Fibroblast of skin of left biceps (primary cell): ENCODE measurements around the gene ZNF813.
A peak's percentile ranks its signal among the peaks of the same experiment; 100 is the strongest.

ENCODE experiments used
- DNase-seq, 2 experiments: peaks; one replicate each; pipeline ENCODE4 v3.0.0-alpha.2; 2013; ENCODE audit warnings: low read depth in 2 of 2

The ZNF813 gene

DNA sequence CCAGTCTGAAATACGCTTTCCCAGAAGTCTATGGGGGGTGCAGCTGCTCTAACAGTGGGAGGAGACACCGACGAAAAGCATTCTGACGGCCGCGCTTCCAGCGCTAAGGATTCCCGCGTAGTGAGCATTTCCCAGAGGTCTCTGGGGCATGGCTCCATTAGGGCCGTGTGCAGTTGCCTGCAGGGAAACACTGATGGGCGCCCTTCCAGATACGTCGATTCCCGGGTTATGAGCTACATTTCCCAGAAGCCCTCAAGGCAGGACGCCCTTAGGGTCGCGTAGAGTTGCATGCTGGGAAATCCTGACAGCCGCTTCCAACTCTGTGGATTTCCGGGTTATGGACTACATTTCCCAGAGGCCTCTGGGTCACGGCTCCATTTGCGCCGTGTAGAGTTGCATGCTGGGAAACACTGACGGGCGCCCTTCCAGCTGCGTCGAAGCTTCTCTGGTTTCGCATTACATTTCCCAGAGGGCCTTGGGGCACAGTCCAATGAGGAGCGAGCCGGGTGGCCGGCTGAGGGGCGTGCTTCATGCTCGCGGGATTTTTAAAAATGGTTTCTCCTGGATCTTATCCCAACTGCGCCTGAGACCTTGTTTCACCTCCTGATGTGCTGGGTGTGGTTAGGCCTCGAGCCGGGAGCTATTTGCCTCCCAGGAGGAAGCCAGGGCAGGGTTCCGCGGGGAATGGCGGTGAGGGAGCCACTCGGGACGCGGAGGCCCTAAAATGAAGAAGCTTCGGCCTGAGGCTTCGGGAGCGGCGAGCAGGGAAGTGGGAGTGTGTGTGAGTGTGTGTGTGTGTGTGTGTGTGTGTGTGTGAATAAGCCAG is 53.2 kb downstream of the ZNF813 start:
- DNase-seq: peak; percentile 99

DNA sequence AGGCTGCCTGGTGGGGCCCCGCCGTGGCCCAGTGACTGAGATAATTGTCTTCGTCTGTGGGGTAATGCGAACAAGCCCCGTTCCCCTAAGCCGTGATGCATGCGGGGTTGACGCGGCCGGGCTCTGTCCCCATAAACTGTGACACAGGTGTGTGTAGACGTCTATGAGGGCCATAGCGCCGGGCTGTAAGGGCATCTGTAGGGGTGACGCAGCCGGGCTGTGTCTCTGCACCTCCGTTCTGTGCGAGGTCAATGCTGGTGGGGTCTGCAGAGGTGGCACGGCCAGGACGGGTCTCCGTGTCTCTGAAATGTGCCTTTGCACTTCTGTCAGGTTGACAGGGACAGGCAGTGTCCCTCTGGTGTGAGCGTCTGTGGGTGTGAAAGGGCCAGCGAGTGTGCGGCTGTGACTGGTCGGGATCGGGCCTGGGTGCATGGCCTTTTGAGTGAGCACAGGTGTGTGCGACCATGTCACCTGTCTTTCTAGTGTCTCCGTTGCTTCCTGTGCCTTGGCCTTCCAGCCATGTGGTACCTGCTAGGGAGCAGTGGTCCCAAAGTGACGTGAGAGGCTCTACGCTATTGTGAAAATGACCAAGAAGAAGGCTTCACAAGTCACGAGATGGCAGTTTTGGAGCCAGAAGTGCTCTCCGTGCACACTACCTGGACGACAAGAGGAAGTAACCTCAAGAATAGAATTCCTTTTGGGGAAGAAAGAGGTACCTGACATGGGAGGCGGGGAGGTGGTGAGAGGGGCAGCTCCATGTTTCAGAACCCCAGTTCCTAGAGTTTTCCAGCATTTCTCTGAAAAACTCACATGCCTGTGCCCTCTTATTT is 54.1 kb downstream of the ZNF813 start:
- no peak for DNase-seq

GRCh38 chr19:53525922-53526321 is 58.4 kb downstream of the ZNF813 start:
- no peak for DNase-seq

DNA sequence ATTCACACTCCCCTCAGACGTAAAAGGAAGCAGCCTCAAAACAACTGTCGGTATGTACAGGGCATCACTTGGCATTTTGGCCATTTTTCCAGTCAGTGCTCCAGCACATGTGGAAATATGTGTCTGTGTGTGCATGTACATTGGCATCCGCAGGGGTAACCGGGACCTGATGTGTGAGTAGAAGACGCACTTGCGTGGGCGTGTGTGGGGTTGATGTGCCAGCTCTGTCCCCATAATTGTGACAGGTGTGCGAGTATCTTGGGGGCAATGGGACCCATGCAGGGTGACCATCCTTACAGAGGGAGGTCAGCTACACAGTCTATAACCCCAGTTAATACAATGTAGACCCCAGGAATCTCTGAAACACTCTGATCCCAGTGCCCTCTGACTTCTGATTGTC is 63.1 kb downstream of the ZNF813 start:
- no peak for DNase-seq

GRCh38 chr19:53531457-53531856 is 63.9 kb downstream of the ZNF813 start:
- no peak for DNase-seq

GRCh38 chr19:53532362-53532761 is 64.8 kb downstream of the ZNF813 start:
- DNase-seq: no peak

DNA sequence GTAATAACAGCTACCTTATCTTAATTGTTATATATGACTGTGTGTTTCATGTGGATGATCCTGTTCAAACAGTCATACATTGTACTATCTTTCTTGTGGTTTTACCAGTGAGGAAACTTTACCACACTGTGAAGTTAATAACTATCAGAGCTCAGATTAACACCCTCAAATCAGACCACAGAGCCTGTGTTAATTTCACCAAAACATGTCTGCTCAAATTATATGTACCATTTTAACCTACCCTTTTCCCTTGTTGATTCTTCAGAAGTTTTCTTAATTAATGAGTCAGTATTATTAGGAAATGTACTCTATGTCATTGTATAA is 68.7 kb downstream of the ZNF813 start:
- DNase-seq: no peak

GRCh38 chr19:53537121-53537520 is 69.6 kb downstream of the ZNF813 start:
- no peak for DNase-seq

- peak; percentile 34 for DNase-seq
These were observed 70.2 kb downstream of the ZNF813 start, which contains the start of gene ZNF331 for GRCh38 chr19:53537521-53538377. Gene ZNF331 (plus strand): TSS chr19:53538145. CDS start chr19:53569377, 31,232 bp downstream.

GRCh38 chr19:53538378-53539109 is 71.0 kb downstream of the ZNF813 start:
- no peak for DNase-seq

- DNase-seq: no peak
These were observed 72.6 kb downstream of the ZNF813 start for GRCh38 chr19:53540091-53540490.

DNA sequence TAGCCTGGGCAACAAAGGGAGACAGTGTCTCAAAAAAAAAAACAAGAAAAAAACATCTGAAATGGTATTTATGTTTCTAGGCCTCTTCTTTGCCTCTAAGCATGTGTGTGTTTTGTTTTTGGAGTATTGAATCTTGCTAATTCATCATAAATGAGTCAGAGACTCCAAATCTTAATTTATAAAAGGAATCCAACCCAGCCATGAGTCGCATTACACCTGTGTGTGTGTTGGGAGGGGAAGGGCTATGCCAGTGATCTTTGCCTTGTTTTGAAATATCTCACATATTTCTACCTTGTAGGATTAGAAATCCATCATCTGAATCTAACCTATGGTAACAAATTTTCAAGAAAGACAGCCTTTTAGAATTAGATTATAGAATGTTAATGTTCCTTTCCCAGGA is 74.4 kb downstream of the ZNF813 start:
- no peak for DNase-seq

GRCh38 chr19:53545271-53546065 is 77.9 kb downstream of the ZNF813 start:
- no peak for DNase-seq
